Osteoblast (primary cell): Measurements from ENCODE around the gene RFXANK. TPM values are rescaled to one million over a fixed set of nuclear protein-coding genes. Genes with fewer than 3 reads are reported as not detected.

Experiments
- DNase-seq: peaks from one replicate; pipeline ENCODE4 v3.0.0; 2011; ENCODE audit warnings: low spot score, mixed read lengths; ENCODE audit not compliant: insufficient read length; ENCODE audit errors: missing footprints
- H2AFZ ChIP-seq: 2 replicates; pipeline ENCODE4 v1.6.0; 2011; ENCODE audit warnings: mild to moderate bottlenecking, low read length
- H3K27ac ChIP-seq: 2 replicates; pipeline ENCODE4 v1.5.1; 2011; ENCODE audit warnings: mild to moderate bottlenecking, low read depth, low read length, moderate library complexity
- H3K27me3 ChIP-seq: 2 replicates; pipeline ENCODE4 v1.6.0; 2012; ENCODE audit warnings: mild to moderate bottlenecking, control low read depth, inconsistent platforms, low read length, moderate library complexity; ENCODE audit not compliant: insufficient read depth
- H3K36me3 ChIP-seq: 2 replicates; pipeline ENCODE4 v1.5.1; 2011; ENCODE audit warnings: mild to moderate bottlenecking, low read length, control low read depth, moderate library complexity; ENCODE audit not compliant: insufficient read depth
- H3K4me1 ChIP-seq: 2 replicates; pipeline ENCODE4 v1.5.1; 2011; ENCODE audit warnings: mild to moderate bottlenecking, low read length, control low read depth, moderate library complexity; ENCODE audit not compliant: insufficient read depth
- H3K4me2 ChIP-seq: 2 replicates; pipeline ENCODE4 v1.6.0; 2011; ENCODE audit warnings: mild to moderate bottlenecking, low read length; ENCODE audit not compliant: insufficient read depth
- H3K4me3 ChIP-seq: fragments of 200-600 bp; sonication (generic); 3 replicates; pipeline ENCODE4 v1.5.1; 2012; ENCODE audit warnings: mild to moderate bottlenecking, low read length, inconsistent platforms; ENCODE audit not compliant: insufficient read depth
- H3K79me2 ChIP-seq: 2 replicates; pipeline ENCODE4 v1.6.0; 2012; ENCODE audit warnings: mild to moderate bottlenecking, low read length, control low read depth, inconsistent platforms; ENCODE audit not compliant: insufficient read depth
- H3K9me3 ChIP-seq: 2 replicates; pipeline ENCODE4 v1.5.1; 2011; ENCODE audit warnings: low read depth, low read length, control low read depth
- H4K20me1 ChIP-seq: 2 replicates; pipeline ENCODE4 v1.6.0; 2012; ENCODE audit warnings: mild to moderate bottlenecking, low read length, control low read depth; ENCODE audit not compliant: insufficient read depth
- small RNA-seq: library from RNA; depleted of rRNA; stranded (forward); fragments of <200 nt; gene quantifications from one replicate; pipeline ENCODE3, GENCODE V24; 2012
- total RNA-seq: library from RNA; depleted of rRNA; stranded (reverse); fragments of >200 nt; gene quantifications from 2 replicates; pipeline ENCODE4 v1.2.3, GENCODE V29; 2012
- TF ChIP-seq, protein P1 (sequence below): IDR thresholded peaks from 2 replicates; pipeline ENCODE4 v1.5.1; 2011; ENCODE audit warnings: mild to moderate bottlenecking, low read depth, low read length, moderate library complexity; ENCODE audit errors: extremely low read depth

RFXANK gene
- total RNA-seq, 1 donor = 47.4 TPM

GRCh38 chr19:19239675-19240074 lies 47.6 kb downstream of the RFXANK start:
- Histone ChIP-seq H2AFZ (no peak overlapping the region), H3K27me3 (no peaks in the 10 kb centered on the region), H3K36me3 (no peaks in the 10 kb centered on the region), H4K20me1 (no peaks in the 10 kb centered on the region), H3K27ac (no peak overlapping the region), H3K79me2 (no peaks in the 10 kb centered on the region), H3K4me1 (no peaks in the 10 kb centered on the region), H3K4me2 (no peak overlapping the region), H3K9me3 (peaks cover 1% of the 10 kb centered on the region), H3K4me3 (no peak overlapping the region)
- peak; percentile 1 for DNase-seq
- TF ChIP-seq, protein P1, sequence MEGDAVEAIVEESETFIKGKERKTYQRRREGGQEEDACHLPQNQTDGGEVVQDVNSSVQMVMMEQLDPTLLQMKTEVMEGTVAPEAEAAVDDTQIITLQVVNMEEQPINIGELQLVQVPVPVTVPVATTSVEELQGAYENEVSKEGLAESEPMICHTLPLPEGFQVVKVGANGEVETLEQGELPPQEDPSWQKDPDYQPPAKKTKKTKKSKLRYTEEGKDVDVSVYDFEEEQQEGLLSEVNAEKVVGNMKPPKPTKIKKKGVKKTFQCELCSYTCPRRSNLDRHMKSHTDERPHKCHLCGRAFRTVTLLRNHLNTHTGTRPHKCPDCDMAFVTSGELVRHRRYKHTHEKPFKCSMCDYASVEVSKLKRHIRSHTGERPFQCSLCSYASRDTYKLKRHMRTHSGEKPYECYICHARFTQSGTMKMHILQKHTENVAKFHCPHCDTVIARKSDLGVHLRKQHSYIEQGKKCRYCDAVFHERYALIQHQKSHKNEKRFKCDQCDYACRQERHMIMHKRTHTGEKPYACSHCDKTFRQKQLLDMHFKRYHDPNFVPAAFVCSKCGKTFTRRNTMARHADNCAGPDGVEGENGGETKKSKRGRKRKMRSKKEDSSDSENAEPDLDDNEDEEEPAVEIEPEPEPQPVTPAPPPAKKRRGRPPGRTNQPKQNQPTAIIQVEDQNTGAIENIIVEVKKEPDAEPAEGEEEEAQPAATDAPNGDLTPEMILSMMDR = no peak

- Histone ChIP-seq H3K4me3 (no peak overlapping the region), H3K9me3 (no peaks in the 10 kb centered on the region), H3K79me2 (no peaks in the 10 kb centered on the region), H3K4me2 (no peak overlapping the region), H3K36me3 (no peaks in the 10 kb centered on the region), H4K20me1 (no peaks in the 10 kb centered on the region), H3K27ac (no peak overlapping the region), H3K27me3 (no peaks in the 10 kb centered on the region), H2AFZ (no peak overlapping the region), H3K4me1 (no peaks in the 10 kb centered on the region)
- TF ChIP-seq, protein P1 = no peak
- no peak for DNase-seq
These were observed 48.4 kb downstream of the RFXANK start for GRCh38 chr19:19240476-19240875.

DNA sequence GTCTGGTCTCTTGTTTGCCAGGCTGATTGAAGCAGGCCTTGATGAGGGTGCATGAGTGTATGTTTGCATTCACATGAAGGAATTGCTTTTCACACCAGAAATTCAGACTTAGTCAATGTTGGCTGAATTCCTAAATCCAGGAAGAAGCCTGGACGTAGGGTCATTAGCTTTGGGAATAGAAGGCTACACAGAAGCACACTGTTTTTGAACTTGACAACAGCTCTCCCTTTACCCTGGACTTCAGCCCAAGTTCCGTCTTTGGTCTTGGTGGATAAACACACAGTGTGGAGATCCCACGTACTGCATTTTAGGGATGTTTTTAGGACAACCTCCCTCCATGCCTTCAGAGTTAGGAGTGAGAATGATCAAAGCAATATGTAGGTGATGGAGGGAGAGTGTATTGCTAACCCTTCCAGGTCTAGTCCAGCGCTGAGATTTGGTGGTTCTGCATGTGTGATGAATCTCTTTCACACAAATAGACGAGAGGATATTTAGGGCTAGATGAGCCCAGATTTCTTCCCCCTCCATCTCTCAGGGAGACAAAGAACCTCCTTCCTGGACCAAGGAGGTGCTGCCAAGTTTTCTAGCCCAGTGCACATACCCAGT lies 58.2 kb downstream of the RFXANK start:
- no peak overlapping the region for H2AFZ ChIP-seq
- peaks cover 15% of the 10 kb centered on the region for H3K27me3 ChIP-seq
- H3K4me3 ChIP-seq = no peak overlapping the region
- no peaks in the 10 kb centered on the region for H4K20me1 ChIP-seq
- peak; percentile 1 for DNase-seq
- no peaks in the 10 kb centered on the region for H3K4me1 ChIP-seq
- no peaks in the 10 kb centered on the region for H3K36me3 ChIP-seq
- H3K4me2 ChIP-seq = no peak overlapping the region
- H3K27ac ChIP-seq = no peak overlapping the region
- no peaks in the 10 kb centered on the region for H3K9me3 ChIP-seq
- TF ChIP-seq, protein P1 = no peak
- H3K79me2 ChIP-seq = no peaks in the 10 kb centered on the region

Small RNAs within 50 kb of the gene (small RNA-seq; reads per million reads assigned to genes)
- not detected for gene RNU6-1028P

Other genes with a start within 250 kb of the RFXANK start
- gene SUGP2, start 158.7 kb upstream of the RFXANK start, total RNA-seq = 32.7 and 33.7 TPM in 2 replicates
- 30.9 and 38.4 TPM in 2 replicates for gene ARMC6, start 158.7 kb upstream of the RFXANK start, total RNA-seq
- 5.4 and 5.6 TPM in 2 replicates for gene SLC25A42, start 128.3 kb upstream of the RFXANK start, total RNA-seq
- 13.8 and 15.9 TPM in 2 replicates for gene TMEM161A, start 53.8 kb upstream of the RFXANK start, total RNA-seq
- 0.29 and 0.36 TPM in 2 replicates for gene MEF2B, start 22.0 kb upstream of the RFXANK start, total RNA-seq
- 16.2 and 17.4 TPM in 2 replicates for gene BORCS8, start 106 bp upstream of the RFXANK start, total RNA-seq
- 6.2 and 6.5 TPM in 2 replicates for gene NR2C2AP, start 11.2 kb downstream of the RFXANK start, total RNA-seq
- under 0.01 TPM in 1 of 2 replicates, not detected in the other for gene NCAN, start 19.7 kb downstream of the RFXANK start, total RNA-seq
- gene TM6SF2, start 81.0 kb downstream of the RFXANK start, total RNA-seq = 0.29 and 0.36 TPM in 2 replicates
- 27.1 and 31.2 TPM in 2 replicates for gene SUGP1, start 128.3 kb downstream of the RFXANK start, total RNA-seq
- gene MAU2, start 128.6 kb downstream of the RFXANK start, total RNA-seq = 37.1 and 39.1 TPM in 2 replicates
- 48.6 and 48.9 TPM in 2 replicates for gene GATAD2A, start 213.4 kb downstream of the RFXANK start, total RNA-seq